OCI-LY1 (cell line): ENCODE data around the gene RBM28.

ENCODE experiments used
- H2AFZ ChIP-seq: fragments of 200-600 bp; sonication (generic), shearing (Covaris generic); 2 replicates; pipeline ENCODE4 v1.6.0; 2014; ENCODE audit warnings: antibody characterized with exemption, mild to moderate bottlenecking, low read length
- H3F3A ChIP-seq: fragments of 200-600 bp; sonication (generic), shearing (Covaris generic); 2 replicates; pipeline ENCODE4 v1.6.0; 2014; ENCODE audit warnings: mild to moderate bottlenecking, antibody characterized with exemption, low read length, moderate library complexity; ENCODE audit not compliant: insufficient read depth
- H3K27ac ChIP-seq: fragments of 200-600 bp; sonication (generic); 2 replicates; pipeline ENCODE4 v1.5.1; 2014; ENCODE audit warnings: low read length, mixed run types, mild to moderate bottlenecking, low read depth; ENCODE audit not compliant: poor library complexity, severe bottlenecking
- H3K27me3 ChIP-seq: fragments of 200-600 bp; sonication (generic); 2 replicates; pipeline ENCODE4 v1.6.0; 2014; ENCODE audit warnings: antibody characterized with exemption, mild to moderate bottlenecking, low read length, moderate library complexity; ENCODE audit not compliant: insufficient read depth
- H3K36me3 ChIP-seq: fragments of 200-600 bp; sonication (generic); 2 replicates; pipeline ENCODE4 v1.6.1; 2014; ENCODE audit warnings: mild to moderate bottlenecking, antibody characterized with exemption, low read length, moderate library complexity, mixed read lengths; ENCODE audit not compliant: insufficient read depth
- H3K4me1 ChIP-seq: fragments of 200-600 bp; sonication (generic); 2 replicates; pipeline ENCODE4 v1.5.1; 2014; ENCODE audit warnings: mild to moderate bottlenecking, low read length, moderate library complexity; ENCODE audit not compliant: insufficient read depth, severe bottlenecking
- H3K4me2 ChIP-seq: fragments of 200-600 bp; sonication (generic), shearing (Covaris generic); 2 replicates; pipeline ENCODE4 v1.6.1; 2014; ENCODE audit warnings: low read length
- H3K4me3 ChIP-seq: fragments of 200-600 bp; sonication (generic); 2 replicates; pipeline ENCODE4 v1.5.1; 2014; ENCODE audit warnings: low read length, low read depth, mild to moderate bottlenecking, mixed read lengths; ENCODE audit not compliant: poor library complexity, severe bottlenecking
- H3K79me2 ChIP-seq: fragments of 200-600 bp; shearing (Covaris generic); 2 replicates; pipeline ENCODE4 v1.6.1; 2016; ENCODE audit warnings: mixed run types, low read length, mixed read lengths; ENCODE audit not compliant: insufficient read depth
- H3K9ac ChIP-seq: fragments of 200-600 bp; sonication (generic), shearing (Covaris generic); 2 replicates; pipeline ENCODE4 v1.6.1; 2014; ENCODE audit warnings: mild to moderate bottlenecking, low read length, mixed read lengths
- H3K9me2 ChIP-seq: fragments of 200-600 bp; sonication (generic), shearing (Covaris generic); 2 replicates; pipeline ENCODE4 v1.6.1; 2014; ENCODE audit warnings: low read depth, mild to moderate bottlenecking, low read length, mixed read lengths
- H3K9me3 ChIP-seq: fragments of 200-600 bp; shearing (Covaris generic); 2 replicates; pipeline ENCODE4 v1.6.1; 2014; ENCODE audit warnings: low read length, mixed read lengths
- H4K20me1 ChIP-seq: fragments of 200-600 bp; sonication (generic), shearing (Covaris generic); 2 replicates; pipeline ENCODE4 v1.6.0; 2016; ENCODE audit warnings: mild to moderate bottlenecking, low read length; ENCODE audit not compliant: insufficient read depth
- EZH2 ChIP-seq: fragments of 200-600 bp; sonication (generic), shearing (Covaris generic); IDR thresholded peaks from 2 replicates; pipeline ENCODE4 v1.8.0; 2017; ENCODE audit warnings: borderline replicate concordance, mixed run types, mild to moderate bottlenecking, antibody characterized with exemption, low read length, moderate library complexity, mixed read lengths
- TF ChIP-seq, protein P1 (sequence below): fragments of 200-600 bp; sonication (generic), shearing (Covaris generic); IDR thresholded peaks from 2 replicates; pipeline ENCODE4 v1.5.1; 2017; ENCODE audit warnings: mild to moderate bottlenecking, antibody characterized with exemption, low read length, moderate library complexity, mixed read lengths

Gene RBM28

DNA sequence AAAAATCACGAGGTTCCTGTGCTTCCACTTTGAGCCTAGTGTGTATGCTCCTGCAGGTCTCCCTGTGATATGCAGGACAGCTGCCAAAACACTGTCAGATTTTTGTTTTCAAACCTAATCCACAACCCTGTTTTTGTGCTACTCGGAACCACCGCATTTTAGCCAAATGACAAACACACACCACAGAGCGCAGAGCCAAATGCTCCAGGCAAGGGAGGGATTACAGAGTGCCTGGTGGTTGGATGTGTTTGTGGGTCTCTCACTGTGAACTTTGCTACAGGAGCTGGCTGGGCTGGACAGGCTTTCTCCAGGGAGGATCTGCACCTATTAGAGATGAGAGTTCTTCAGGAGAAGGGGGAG lies 5.7 kb upstream of the RBM28 start:
- Histone ChIP-seq H3K36me3 (no peaks in the 10 kb centered on the region), H4K20me1 (no peaks in the 10 kb centered on the region), H2AFZ (no peak overlapping the region), H3K9me3 (no peaks in the 10 kb centered on the region), H3K27me3 (peaks cover 12% of the 10 kb centered on the region), H3K9me2 (no peaks in the 10 kb centered on the region), H3K4me1 (no peaks in the 10 kb centered on the region), H3K4me2 (no peak overlapping the region), H3K4me3 (no peak overlapping the region), H3K79me2 (no peaks in the 10 kb centered on the region), H3K9ac (no peak overlapping the region), H3K27ac (no peak overlapping the region), H3F3A (no peaks in the 10 kb centered on the region)
- no peak for TF ChIP-seq EZH2
- TF ChIP-seq, protein P1, sequence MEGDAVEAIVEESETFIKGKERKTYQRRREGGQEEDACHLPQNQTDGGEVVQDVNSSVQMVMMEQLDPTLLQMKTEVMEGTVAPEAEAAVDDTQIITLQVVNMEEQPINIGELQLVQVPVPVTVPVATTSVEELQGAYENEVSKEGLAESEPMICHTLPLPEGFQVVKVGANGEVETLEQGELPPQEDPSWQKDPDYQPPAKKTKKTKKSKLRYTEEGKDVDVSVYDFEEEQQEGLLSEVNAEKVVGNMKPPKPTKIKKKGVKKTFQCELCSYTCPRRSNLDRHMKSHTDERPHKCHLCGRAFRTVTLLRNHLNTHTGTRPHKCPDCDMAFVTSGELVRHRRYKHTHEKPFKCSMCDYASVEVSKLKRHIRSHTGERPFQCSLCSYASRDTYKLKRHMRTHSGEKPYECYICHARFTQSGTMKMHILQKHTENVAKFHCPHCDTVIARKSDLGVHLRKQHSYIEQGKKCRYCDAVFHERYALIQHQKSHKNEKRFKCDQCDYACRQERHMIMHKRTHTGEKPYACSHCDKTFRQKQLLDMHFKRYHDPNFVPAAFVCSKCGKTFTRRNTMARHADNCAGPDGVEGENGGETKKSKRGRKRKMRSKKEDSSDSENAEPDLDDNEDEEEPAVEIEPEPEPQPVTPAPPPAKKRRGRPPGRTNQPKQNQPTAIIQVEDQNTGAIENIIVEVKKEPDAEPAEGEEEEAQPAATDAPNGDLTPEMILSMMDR = no peak

DNA sequence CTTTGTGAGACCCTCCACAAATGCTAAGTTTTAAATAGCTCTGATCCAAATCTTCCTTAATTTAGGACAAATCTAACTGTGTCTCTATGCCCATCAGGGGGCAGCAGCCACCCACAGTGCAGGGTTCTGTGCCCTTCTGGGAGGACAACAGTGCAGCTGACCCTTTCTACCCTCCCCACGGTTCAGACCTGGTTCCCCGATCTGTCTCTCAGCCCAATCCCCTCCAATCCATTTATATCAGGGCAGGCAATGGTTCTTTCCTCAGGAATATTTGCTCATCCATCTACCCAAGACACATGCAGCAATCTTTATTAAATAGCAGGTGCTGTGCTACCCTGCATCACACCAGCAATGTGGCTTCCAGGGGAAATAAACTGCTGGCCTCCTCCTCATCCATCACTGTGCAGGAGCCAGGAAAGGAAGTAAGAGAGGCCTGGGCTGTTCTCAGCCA lies 4.0 kb upstream of the RBM28 start:
- Histone ChIP-seq H3K36me3 (no peaks in the 10 kb centered on the region), H3K9ac (no peak overlapping the region), H3K79me2 (peaks cover 7% of the 10 kb centered on the region), H3K27ac (no peak overlapping the region), H3K9me3 (no peaks in the 10 kb centered on the region), H2AFZ (no peak overlapping the region), H3K4me3 (no peak overlapping the region), H3K4me1 (peaks cover 3% of the 10 kb centered on the region), H3F3A (no peaks in the 10 kb centered on the region), H4K20me1 (no peaks in the 10 kb centered on the region), H3K4me2 (no peak overlapping the region), H3K27me3 (no peaks in the 10 kb centered on the region), H3K9me2 (no peaks in the 10 kb centered on the region)
- TF ChIP-seq EZH2 = no peak
- TF ChIP-seq, protein P1 = peak; percentile 88

DNA sequence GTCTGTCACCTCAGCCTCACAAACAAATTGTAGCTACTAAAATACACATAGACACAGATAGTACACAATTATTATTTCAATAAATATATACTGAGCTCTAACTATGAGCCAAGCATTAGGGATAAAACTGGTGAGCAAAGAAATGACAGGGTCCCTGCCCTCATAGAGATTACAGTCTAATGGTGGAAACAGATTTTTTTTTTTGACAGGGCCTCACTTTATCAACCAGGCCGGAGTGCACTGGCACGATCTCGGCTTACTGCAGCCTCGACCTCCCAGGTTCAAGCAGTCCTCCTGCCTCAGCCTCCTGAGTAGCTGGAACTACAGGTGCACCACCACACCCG lies 695 bp upstream of the RBM28 start:
- Histone ChIP-seq H3K4me3 (peak overlapping the region; percentile 73), H3K79me2 (peaks cover 32% of the 10 kb centered on the region), H3K27ac (no peak overlapping the region), H3K9ac (no peak overlapping the region), H3K9me2 (no peaks in the 10 kb centered on the region), H2AFZ (peak overlapping the region; percentile 99), H3K4me2 (peak overlapping the region; percentile 91; the same call in 1 of the 2 replicates), H3K27me3 (no peaks in the 10 kb centered on the region), H3K9me3 (no peaks in the 10 kb centered on the region), H3K4me1 (peaks cover 21% of the 10 kb centered on the region), H3F3A (no peaks in the 10 kb centered on the region), H4K20me1 (no peaks in the 10 kb centered on the region), H3K36me3 (peaks cover 20% of the 10 kb centered on the region; the same call in 1 of the 2 replicates)
- no peak for TF ChIP-seq EZH2
- TF ChIP-seq, protein P1 = no peak
